GM18505 (cell line): ENCODE results near the gene PDE4D.
A peak's percentile ranks its signal among the peaks of the same experiment; 100 is the strongest.
"Not testable (repeated sequence)": the region's sequence is repeated elsewhere in the genome, so short reads cannot be mapped to it uniquely, and the experiment has no call there.

Experiments used
- ATAC-seq: cut with Tn5 transposase; IDR thresholded peaks from one replicate; pipeline ENCODE4 v1.9.1; 2021; ENCODE audit not compliant: unreplicated experiment
- POLR2A ChIP-seq: IDR thresholded peaks from 4 replicates; pipeline ENCODE4 v1.6.1; 2011; ENCODE audit warnings: borderline replicate concordance; ENCODE audit not compliant: insufficient read depth, insufficient read length; ENCODE audit errors: extremely low read depth

PDE4D gene

DNA sequence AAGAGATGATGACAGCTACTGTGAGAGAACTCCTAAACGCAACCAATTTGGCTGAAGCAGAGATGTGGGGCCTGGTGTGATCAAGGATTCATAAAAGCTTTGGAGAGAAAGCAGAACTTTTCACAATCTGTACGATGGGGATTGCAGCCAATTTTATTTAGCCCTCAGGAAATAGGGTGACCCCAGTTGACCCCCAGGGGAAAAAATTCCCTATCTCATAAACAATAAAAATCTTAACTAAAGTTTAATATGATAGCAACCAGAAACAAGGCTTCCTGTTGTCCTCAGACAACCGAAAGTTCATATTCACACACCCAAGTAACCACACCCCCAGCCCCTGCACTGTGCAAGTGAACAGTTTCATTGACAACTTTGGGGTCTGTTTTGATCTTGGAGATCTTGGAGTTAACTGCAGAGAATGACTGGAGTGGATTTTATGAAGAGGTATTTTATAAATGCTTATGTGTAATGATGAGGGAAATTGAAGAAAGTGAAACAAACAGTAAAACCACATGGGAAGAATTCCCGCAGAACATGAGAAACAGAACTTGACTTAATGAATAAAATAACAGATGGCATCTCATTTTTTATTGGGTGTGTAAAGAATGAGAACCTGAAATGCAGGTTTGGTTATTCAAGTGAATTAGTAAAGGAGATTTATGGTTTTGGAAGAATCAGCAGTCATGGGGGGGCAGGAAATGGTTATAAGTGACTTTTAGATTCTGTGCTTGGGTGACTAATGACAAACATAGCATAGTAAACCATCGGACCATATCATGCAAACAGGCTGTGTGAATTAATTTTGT, 94.5 kb downstream of the PDE4D start:
- TF ChIP-seq POLR2A, result no peak
- ATAC-seq, result peak; percentile 68

DNA sequence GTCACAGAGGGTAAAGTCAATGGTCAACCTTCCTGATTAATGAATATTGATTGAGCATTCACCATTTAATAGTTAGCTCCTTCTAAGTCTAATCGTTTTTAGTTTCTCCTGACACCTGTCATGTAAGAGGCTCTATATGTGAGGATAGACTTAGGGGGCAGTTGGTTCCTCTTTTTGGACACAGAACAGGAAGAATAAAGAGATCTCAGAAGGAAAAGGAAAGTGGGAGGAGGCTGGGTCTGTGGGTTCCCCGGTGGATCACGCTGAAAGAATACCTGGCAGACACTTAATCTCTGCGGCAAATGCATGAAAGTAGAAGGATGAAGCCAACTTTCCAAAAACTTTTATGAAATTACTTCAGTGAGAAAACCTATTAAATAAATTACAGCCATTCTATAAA, 98.4 kb downstream of the PDE4D start:
- TF ChIP-seq POLR2A, result no peak
- no peak for ATAC-seq

DNA sequence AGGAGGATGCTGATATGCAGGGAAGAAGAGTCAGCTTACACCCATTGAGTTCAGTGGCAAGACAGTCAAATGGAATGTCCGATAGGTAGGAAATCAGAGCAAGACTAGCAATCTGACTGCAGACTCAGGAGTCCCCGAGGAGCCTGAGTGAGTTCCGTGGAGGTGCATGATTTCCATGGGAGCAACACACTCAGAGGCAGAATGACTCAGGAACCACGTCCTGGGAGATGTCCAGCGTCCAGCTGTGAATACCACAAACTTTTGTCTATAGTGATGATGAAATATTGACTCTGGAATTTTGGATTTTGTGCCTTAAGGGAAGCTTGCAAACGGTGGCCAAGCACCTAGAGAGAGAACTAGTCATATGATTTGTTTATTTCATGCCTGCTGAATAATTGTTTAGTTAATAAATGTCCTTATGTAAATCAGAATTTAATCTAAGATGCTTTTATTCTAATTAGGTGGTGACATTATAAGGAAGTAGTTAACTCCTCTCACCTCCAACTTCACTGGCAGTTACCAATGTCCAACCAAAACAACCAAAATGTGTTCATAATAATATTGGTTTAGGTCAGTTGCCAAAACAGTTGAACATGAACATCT, 100.4 kb downstream of the PDE4D start:
- ATAC-seq, result no peak
- TF ChIP-seq POLR2A, result no peak

DNA sequence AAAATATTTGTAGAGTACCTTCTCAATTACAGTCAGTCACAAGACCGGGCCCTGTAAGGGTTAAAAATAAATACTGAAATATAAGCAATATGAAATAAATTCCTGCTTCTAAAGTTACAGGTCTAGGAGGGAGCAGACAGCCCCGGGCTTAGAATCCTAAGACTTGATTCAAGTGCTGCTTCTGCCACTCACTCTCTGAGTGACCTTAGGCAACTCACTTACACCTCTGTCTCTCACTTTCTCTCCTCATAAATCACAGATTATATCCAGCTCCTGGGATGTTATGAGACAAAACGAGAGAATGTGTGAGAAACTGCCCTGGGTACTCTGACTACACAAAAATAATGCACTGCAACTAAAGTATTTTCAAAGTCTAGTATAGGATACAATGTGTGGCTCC, 101.9 kb downstream of the PDE4D start:
- TF ChIP-seq POLR2A, result no peak
- no peak for ATAC-seq

DNA sequence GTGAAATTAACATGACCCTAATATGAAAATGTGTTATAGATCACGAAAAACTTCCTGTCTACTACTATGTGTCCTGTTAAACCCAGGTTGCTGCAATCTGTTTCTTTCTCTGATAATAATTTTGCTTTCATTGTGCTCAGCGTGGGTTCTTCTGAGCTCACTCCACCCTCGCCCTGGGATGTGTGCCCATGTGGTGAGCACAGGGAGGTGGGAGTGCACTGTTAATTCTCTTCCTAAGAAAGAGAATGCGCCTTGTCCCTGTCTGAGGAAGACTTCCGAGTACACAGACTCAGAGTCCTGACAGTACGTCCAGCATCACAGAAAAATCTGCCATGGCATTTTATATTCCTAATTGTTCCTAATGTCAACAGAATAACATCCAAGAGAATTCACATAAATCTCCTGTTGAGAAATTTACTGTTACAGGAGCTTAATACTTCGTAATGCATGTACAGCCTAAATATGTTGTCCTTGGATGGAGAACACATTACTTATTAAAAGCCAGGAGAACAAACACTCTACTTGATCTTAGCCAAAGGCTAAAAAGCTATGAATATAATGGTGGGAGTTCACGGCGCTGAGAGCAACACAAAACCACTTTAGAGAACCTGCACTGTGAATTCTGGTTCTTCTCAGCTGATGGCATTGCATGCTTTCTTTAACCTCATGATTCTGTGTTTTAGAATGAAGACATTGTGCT, 102.6 kb downstream of the PDE4D start:
- TF ChIP-seq POLR2A, result no peak
- no peak for ATAC-seq

DNA sequence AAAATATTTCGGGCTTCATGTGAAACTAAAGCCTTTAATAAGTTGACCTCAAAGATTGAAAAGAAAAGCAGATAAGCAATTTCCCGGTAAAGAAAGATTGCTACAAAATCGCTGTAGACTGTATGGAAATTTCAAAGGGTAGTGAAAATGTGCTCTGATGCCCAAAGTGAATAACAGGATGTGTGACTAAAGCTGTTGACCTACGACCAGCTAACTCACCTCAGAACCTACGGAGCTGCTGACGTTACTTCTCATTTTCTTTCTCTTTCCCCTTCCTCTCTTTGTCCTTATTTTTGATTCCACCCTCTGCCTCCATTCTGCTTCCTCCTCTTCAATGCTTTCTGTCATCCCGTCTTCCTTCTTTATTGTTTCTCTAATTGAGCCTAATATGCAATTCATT, 103.2 kb downstream of the PDE4D start:
- TF ChIP-seq POLR2A, result no peak
- ATAC-seq, result no peak

DNA sequence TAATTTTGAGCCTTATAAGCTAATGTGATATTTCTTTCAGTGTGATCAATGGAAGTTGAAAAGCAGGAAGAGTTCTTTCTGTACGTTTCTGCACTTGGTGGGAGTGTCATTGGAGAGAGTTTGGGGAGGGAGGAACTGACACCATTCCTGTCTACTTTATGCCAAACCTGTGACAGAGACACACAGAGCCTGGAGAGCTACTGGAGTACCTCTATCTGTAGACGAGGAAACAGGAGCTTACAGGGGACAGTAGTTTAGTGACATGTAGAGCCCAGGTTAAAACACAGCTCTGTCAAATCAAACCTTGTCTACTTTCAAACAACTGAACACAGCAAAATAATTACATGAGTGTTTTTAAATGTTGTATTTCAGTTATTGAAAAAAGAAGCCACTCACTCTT, 103.6 kb downstream of the PDE4D start:
- ATAC-seq, result no peak

DNA sequence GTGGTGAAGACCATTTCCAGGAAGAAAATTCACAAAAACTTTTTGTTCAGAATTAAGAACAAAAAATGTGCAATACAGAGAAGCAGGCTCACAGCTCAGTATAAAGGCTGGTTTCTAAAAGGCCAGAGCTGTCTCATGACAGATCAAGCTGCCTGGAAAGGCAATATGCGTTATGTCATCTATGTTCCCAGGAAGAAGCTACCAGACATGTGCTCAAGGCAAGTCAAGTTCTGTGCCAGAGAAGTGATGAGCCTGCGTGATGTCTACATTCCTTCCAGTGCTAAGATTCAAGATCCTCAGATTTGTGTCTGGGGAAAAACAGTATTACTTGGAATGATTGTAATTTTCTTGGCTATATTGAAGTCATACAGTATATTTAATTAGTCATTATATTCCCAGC, 104.3 kb downstream of the PDE4D start:
- ATAC-seq, result no peak
- TF ChIP-seq POLR2A, result no peak

More for the DNA sequence above, 103.6 kb downstream of the PDE4D start:
- TF ChIP-seq POLR2A, result no peak

DNA sequence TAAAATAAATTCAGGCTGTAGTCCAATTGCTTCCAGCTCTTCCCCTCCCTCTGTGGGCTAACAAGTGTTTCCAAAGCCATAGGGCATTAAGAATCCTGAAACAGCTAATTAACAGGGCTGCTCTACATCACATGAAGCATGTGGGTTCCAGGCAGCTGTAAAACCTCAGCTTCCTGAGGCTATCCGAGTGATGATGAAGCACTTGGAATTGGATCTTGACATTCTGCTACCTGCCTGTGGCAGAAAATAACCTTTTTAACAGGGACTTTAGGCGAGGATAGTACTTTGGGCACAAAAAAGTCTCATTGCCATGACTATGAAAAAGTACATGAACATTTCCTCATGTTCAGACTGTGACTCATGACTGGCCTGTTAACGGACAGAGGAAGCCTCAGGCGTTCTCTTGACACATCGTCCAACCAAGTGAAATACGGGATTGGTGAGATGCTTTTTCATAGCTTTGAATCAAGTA, 107.2 kb downstream of the PDE4D start:
- no peak for TF ChIP-seq POLR2A
- ATAC-seq, result no peak

DNA sequence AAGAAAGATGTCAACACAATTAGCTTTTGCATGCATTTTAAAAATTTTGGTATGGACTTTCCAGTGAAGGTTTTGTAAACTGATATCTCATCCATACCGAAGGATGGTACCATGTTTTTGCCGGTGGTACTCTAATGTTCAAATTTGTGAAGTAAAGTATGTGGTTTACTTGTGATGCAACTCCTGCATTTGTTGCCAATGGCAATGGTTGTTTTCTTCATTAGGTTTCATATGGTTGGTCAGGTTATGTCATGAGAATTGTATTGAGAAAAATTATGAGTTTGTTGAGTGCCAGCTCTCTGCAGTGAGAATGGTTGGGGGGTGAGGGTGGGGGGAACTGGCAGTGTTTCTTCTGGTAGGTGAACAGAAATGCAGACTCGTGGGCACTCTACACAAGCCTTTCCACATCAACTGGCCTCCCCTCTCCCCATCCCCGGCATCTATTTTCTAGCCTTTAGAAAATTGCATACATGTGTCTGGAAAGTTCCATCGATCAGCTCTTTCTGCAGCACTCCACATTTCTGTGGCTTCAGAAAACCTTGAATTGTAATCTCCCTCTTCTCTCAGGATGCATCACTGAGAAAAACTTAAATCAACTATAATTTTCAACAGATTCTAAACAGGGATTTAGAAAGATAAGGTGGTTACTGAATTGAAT, 107.7 kb downstream of the PDE4D start:
- TF ChIP-seq POLR2A, result no peak
- no peak for ATAC-seq

DNA sequence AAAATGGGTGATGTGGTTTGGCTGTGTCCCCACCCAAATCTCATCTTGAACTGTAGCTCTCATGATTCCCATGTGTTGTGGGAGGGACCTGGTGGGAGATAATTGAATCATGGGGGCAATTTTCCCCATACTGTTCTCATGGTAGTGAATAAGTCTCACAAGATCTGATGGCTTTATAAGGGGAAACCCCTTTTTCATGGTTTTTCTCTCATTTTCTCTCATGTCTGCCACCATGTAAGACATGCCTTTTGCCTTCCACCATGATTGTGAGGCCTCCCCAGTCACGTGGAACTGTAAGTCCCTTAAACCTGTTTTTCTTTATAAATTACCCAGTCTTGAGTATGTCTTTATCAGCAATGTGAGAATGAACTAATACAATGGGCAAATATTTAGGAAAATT, 108.8 kb downstream of the PDE4D start:
- ATAC-seq, result not testable (repeated sequence)

DNA sequence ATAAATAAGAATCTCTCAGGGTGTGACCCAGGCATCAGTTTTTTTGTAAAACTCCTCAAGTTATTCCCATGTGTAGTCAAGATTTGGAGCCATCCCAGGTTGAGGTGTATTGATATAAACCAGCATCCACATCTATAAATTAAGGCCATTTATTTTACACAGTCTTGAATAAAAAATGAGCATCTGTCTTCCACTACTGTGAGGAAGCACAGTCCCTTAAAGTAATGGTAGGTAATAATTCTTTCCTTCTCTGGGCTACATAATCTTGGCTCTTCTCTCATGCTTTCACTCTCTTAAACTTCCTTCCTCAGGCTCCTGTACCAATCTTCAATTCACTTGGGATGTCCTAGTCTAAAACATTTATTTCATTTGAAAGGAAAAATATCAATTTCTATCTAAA, 110.3 kb downstream of the PDE4D start:
- no peak for ATAC-seq
- no peak for TF ChIP-seq POLR2A

DNA sequence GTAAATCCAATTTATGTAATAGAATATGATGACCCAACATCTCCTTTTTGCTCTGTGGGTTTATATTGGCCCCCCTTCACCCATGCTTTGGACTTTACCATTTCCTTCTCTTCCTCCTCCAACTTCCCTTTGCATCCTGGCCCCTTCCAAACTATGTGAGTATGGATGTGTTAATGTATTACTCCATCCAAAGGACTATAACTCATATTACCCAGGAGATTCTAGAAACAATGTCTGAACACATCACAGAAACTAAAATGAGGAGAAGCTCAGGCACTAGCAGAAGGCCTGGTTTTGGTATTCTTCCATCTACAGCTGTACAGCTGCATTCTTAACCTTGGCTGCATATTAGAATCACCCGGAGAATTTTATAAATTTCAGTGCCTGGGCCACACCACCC, 110.7 kb downstream of the PDE4D start:
- ATAC-seq, result no peak
- no peak for TF ChIP-seq POLR2A
